Smooth muscle cell (in vitro differentiated cells): ENCODE results near the gene ING5. TPM values are rescaled to one million over a fixed set of nuclear protein-coding genes. Genes with fewer than 3 reads are reported as not detected.

Experiments used
- DNase-seq: peaks from one replicate; lab custom pipeline; 2025; ENCODE audit not compliant: unreplicated experiment; lab: John Stamatoyannopoulos, UW
- H2AFZ ChIP-seq: fragments of 200-600 bp; sonication (generic); 2 replicates; pipeline ENCODE4 v1.6.0; 2016; ENCODE audit warnings: antibody characterized with exemption, low read depth, mild to moderate bottlenecking
- H3F3A ChIP-seq: fragments of 200-600 bp; sonication (generic); 2 replicates; pipeline ENCODE4 v1.6.0; 2017; ENCODE audit warnings: antibody characterized with exemption, low read depth
- H3K27ac ChIP-seq: fragments of 200-600 bp; sonication (generic); 2 replicates; pipeline ENCODE4 v1.5.1; 2016; ENCODE audit warnings: low read depth, mild to moderate bottlenecking
- H3K27me3 ChIP-seq: fragments of 200-600 bp; sonication (generic); 2 replicates; pipeline ENCODE4 v1.6.1; 2016; ENCODE audit warnings: low read depth, mild to moderate bottlenecking
- H3K36me3 ChIP-seq: fragments of 200-600 bp; sonication (generic); 2 replicates; pipeline ENCODE4 v1.5.1; 2016; ENCODE audit warnings: low read depth
- H3K4me1 ChIP-seq: fragments of 200-600 bp; sonication (generic); 2 replicates; pipeline ENCODE4 v1.5.1; 2016; ENCODE audit warnings: low read depth
- H3K4me2 ChIP-seq: fragments of 200-600 bp; sonication (generic); 2 replicates; pipeline ENCODE4 v1.6.0; 2016; ENCODE audit warnings: mild to moderate bottlenecking
- H3K4me3 ChIP-seq: fragments of 200-600 bp; sonication (generic); 2 replicates; pipeline ENCODE4 v1.5.1; 2016; ENCODE audit warnings: mild to moderate bottlenecking
- H3K79me2 ChIP-seq: fragments of 200-600 bp; sonication (generic); 2 replicates; pipeline ENCODE4 v1.6.0; 2016; ENCODE audit warnings: low read depth, mild to moderate bottlenecking
- H3K9ac ChIP-seq: fragments of 200-600 bp; sonication (generic); 2 replicates; pipeline ENCODE4 v1.6.0; 2016; ENCODE audit warnings: low read depth
- H3K9me3 ChIP-seq: fragments of 200-600 bp; sonication (generic); replicated peaks from 2 replicates; pipeline ENCODE4 v1.5.1; 2016; ENCODE audit warnings: low read depth
- H4K20me1 ChIP-seq: fragments of 200-600 bp; sonication (generic); 2 replicates; pipeline ENCODE4 v1.6.0; 2016; ENCODE audit warnings: low read depth
- WGBS: methylation state at CpG from one replicate; pipeline ENCODE4 v1.1.7; 2016; ENCODE audit warnings: low lambda C conversion rate; 5-methylcytosine and 5-hydroxymethylcytosine counted together
- polyA plus RNA-seq: library from polyadenylated mRNA; unstranded; fragments of >200 nt; fragmentation: Nextera tagmentation; extraction: Ambion mirVana; gene quantifications from 2 replicates; pipeline ENCODE4 v1.2.1, GENCODE V29; 2016
- total RNA-seq: library from RNA; depleted of rRNA; stranded (reverse); fragments of >200 nt; gene quantifications from 2 replicates; pipeline ENCODE4 v1.2.3, GENCODE V29; 2014
- TF ChIP-seq, protein P1 (sequence below): fragments of 200-600 bp; sonication (generic); IDR thresholded peaks from 2 replicates; pipeline ENCODE4 v1.5.1; 2017; ENCODE audit warnings: borderline replicate concordance, mild to moderate bottlenecking, antibody characterized with exemption; ENCODE audit not compliant: insufficient read depth, poor library complexity, severe bottlenecking

Gene ING5
- total and polyA plus RNA-seq, 2 experiments from 2014 or later, result 6.7 to 10.6 TPM

DNA sequence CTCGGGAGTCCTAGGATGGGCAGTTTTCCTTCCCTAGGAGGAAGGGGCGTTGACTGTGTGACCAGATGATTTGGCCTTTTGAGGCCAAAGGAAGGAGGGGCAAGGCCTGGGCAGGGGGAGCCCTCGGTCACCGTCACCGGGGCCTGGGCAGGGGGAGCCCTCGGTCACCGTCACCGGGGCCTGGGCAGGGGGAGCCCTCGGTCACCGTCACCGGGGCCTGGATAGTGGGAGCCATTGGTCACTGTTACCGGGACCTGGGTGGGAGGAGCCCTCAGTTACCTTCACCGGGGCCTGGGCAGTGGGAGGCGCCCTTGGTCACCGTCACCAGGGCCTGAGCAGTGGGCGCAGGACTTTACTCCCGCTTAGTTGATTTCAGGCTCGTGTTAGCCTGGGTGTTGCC lies 49.9 kb downstream of the ING5 start:
- no peak overlapping the region for H2AFZ ChIP-seq
- H3K79me2 ChIP-seq, result no peaks in the 10 kb centered on the region
- H3K27me3 ChIP-seq, result no peaks in the 10 kb centered on the region
- H3F3A ChIP-seq, result no peaks in the 10 kb centered on the region
- no peak overlapping the region for H3K4me3 ChIP-seq
- DNase-seq, result no peak
- no peak overlapping the region for H3K27ac ChIP-seq
- H3K4me1 ChIP-seq, result no peaks in the 10 kb centered on the region
- WGBS, result 98% methylated on average over 18 of the region's 18 CpGs
- H3K9ac ChIP-seq, result no peak overlapping the region
- TF ChIP-seq, protein P1, sequence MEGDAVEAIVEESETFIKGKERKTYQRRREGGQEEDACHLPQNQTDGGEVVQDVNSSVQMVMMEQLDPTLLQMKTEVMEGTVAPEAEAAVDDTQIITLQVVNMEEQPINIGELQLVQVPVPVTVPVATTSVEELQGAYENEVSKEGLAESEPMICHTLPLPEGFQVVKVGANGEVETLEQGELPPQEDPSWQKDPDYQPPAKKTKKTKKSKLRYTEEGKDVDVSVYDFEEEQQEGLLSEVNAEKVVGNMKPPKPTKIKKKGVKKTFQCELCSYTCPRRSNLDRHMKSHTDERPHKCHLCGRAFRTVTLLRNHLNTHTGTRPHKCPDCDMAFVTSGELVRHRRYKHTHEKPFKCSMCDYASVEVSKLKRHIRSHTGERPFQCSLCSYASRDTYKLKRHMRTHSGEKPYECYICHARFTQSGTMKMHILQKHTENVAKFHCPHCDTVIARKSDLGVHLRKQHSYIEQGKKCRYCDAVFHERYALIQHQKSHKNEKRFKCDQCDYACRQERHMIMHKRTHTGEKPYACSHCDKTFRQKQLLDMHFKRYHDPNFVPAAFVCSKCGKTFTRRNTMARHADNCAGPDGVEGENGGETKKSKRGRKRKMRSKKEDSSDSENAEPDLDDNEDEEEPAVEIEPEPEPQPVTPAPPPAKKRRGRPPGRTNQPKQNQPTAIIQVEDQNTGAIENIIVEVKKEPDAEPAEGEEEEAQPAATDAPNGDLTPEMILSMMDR, result no peak
- H4K20me1 ChIP-seq, result no peaks in the 10 kb centered on the region
- no peaks in the 10 kb centered on the region for H3K9me3 ChIP-seq
- H3K4me2 ChIP-seq, result no peak overlapping the region
- no peaks in the 10 kb centered on the region for H3K36me3 ChIP-seq

DNA sequence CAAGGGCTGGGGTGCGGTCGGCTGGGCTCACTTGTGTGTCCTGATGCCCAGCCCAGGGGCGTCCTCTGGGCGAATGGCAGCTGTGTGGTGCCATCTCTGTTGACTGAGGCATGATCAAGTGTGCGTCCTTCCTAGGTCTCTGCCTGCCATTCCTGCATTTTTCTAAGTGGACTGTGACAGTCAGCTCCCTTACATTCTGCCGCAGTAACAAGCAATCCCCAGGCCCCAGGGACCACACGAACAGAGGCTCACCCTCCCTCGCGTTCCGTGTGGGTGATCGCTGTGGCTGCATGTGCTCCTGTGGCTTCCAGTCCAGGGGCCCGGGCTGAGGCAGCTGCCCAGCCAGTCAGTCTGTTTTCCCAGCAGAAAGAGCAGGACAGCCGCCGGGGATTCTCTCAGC lies 50.4 kb downstream of the ING5 start:
- no peaks in the 10 kb centered on the region for H3K27me3 ChIP-seq
- H3K36me3 ChIP-seq, result no peaks in the 10 kb centered on the region
- H2AFZ ChIP-seq, result no peak overlapping the region
- H3K4me1 ChIP-seq, result no peaks in the 10 kb centered on the region
- no peak overlapping the region for H3K4me2 ChIP-seq
- no peaks in the 10 kb centered on the region for H3F3A ChIP-seq
- H3K27ac ChIP-seq, result no peak overlapping the region
- no peaks in the 10 kb centered on the region for H3K9me3 ChIP-seq
- no peaks in the 10 kb centered on the region for H3K79me2 ChIP-seq
- no peak overlapping the region for H3K4me3 ChIP-seq
- H4K20me1 ChIP-seq, result no peaks in the 10 kb centered on the region
- DNase-seq, result no peak
- H3K9ac ChIP-seq, result no peak overlapping the region
- TF ChIP-seq, protein P1, result no peak
- 97% methylated on average over 14 of the region's 14 CpGs for WGBS

DNA sequence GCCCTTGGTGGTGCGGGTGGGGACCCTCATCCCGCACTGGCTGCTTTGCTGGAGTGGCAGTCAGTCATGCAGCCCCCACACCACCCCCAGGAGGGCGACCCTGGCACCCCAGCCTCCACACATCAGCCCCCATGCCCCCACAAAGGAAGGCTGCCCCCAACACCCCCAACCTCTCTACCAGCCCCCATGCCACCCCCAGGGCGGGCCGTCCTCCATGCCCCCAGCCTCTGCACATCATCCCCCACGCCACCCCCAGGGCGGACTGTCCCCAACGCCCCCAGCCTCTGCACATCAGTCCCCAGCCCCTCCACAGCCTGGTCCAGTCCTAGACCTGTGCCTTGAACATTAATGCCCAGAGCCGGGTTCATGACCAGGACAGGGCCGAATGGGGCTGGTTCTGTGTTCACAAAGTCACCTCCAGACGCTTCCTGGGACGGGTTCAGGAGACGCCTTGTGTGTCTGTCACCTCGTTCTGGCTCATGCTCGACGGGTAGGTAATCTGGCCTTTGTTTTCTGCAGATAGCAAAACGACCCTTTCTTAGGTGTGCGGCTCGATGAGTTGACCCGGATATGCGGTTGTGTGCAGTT lies 50.9 kb downstream of the ING5 start:
- no peaks in the 10 kb centered on the region for H4K20me1 ChIP-seq
- no peak overlapping the region for H2AFZ ChIP-seq
- no peaks in the 10 kb centered on the region for H3K9me3 ChIP-seq
- no peak overlapping the region for H3K27ac ChIP-seq
- no peaks in the 10 kb centered on the region for H3K4me1 ChIP-seq
- no peak overlapping the region for H3K9ac ChIP-seq
- TF ChIP-seq, protein P1, result no peak
- H3K27me3 ChIP-seq, result no peaks in the 10 kb centered on the region
- no peak for DNase-seq
- no peaks in the 10 kb centered on the region for H3K79me2 ChIP-seq
- no peak overlapping the region for H3K4me3 ChIP-seq
- no peaks in the 10 kb centered on the region for H3F3A ChIP-seq
- 94% methylated on average over 20 of the region's 21 CpGs for WGBS
- H3K36me3 ChIP-seq, result no peaks in the 10 kb centered on the region
- no peak overlapping the region for H3K4me2 ChIP-seq

DNA sequence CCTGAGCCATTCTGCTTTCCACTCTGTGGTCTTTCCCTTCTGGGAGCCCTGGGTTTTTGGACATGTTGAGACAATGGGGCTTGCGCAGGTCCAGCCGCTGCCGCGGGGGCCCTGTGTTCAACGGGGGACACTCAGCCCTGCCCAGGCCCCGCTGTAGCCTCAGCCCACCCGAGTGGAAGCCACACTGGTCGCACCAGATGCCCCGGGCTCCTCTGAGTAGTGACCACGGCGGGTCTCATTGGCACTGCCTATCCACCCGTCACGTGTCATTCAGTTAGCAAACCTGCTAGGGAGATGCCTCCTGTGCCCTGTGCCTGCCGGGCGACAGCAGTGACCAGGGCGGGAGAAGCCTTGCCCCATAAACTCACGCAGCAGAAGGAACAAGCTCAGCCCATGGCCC lies 51.7 kb downstream of the ING5 start:
- Histone ChIP-seq H3K27me3 (no peaks in the 10 kb centered on the region), H4K20me1 (no peaks in the 10 kb centered on the region), H3K4me1 (no peaks in the 10 kb centered on the region), H3K36me3 (no peaks in the 10 kb centered on the region), H3K4me2 (no peak overlapping the region), H3K9me3 (no peaks in the 10 kb centered on the region), H3K9ac (no peak overlapping the region), H3F3A (no peaks in the 10 kb centered on the region), H3K27ac (no peak overlapping the region), H3K79me2 (no peaks in the 10 kb centered on the region), H3K4me3 (no peak overlapping the region), H2AFZ (no peak overlapping the region)
- TF ChIP-seq, protein P1, result no peak
- DNase-seq, result no peak
- whole genome bisulfite sequencing, result 96% methylated on average over 17 of the region's 17 CpGs
